HepG2 (cell line): ENCODE measurements around the gene ZNF383. TPM values are rescaled to one million over a fixed set of nuclear protein-coding genes. Genes with fewer than 3 reads are reported as not detected.
A peak's percentile ranks its signal among the peaks of the same experiment; 100 is the strongest.

Experiments
- ADNP ChIP-seq: sonication (generic); formaldehyde crosslinking; IDR thresholded peaks from 2 replicates; pipeline ENCODE4 v1.4.0; 2020; ENCODE audit warnings: missing genetic modification reagents
- AHR ChIP-seq: IDR thresholded peaks from 2 replicates; pipeline ENCODE4 v1.6.1; 2018; ENCODE audit warnings: missing genetic modification reagents, missing compliant biosample characterization
- DPF2 ChIP-seq: sonication (generic); formaldehyde crosslinking; IDR thresholded peaks from 2 replicates; pipeline ENCODE4 v1.4.0; 2020; ENCODE audit warnings: mild to moderate bottlenecking, low read depth, missing genetic modification reagents, borderline replicate concordance
- HMGXB3 ChIP-seq: sonication (generic); formaldehyde crosslinking; IDR thresholded peaks from 2 replicates; pipeline ENCODE4 v1.4.0; 2020; ENCODE audit warnings: missing genetic modification reagents, borderline replicate concordance
- KDM5A ChIP-seq: fragments of 200-600 bp; sonication (generic); IDR thresholded peaks from 2 replicates; pipeline ENCODE4 v1.7.0; 2018; ENCODE audit warnings: antibody characterized with exemption, mild to moderate bottlenecking, low read length, borderline replicate concordance
- MATR3 ChIP-seq: sonication (generic); formaldehyde crosslinking; IDR thresholded peaks from 2 replicates; pipeline ENCODE4 v1.4.0; 2020; ENCODE audit warnings: missing genetic modification reagents
- TIGD3 ChIP-seq: sonication (generic); formaldehyde crosslinking; IDR thresholded peaks from 2 replicates; pipeline ENCODE4 v1.5.1; 2020; ENCODE audit warnings: mild to moderate bottlenecking, missing genetic modification reagents, borderline replicate concordance
- ZBTB40 ChIP-seq, 2 experiments: fragments of 450-650 bp in 1 of 2; sonication (generic) in 1 of 2; formaldehyde crosslinking in 1 of 2; IDR thresholded peaks; 2 replicates each; pipeline versions ENCODE4 v1.6.1 to v1.8.0; 2016 to 2022; ENCODE audit warnings: antibody characterized with exemption in 1 of 2, mild to moderate bottlenecking in 1 of 2, missing genetic modification reagents in 1 of 2
- ZFP90 ChIP-seq: sonication (generic); formaldehyde crosslinking; IDR thresholded peaks from 2 replicates; pipeline ENCODE4 v1.8.0; 2022; ENCODE audit warnings: missing genetic modification reagents, mild to moderate bottlenecking, inconsistent platforms, borderline replicate concordance
- ZNF597 ChIP-seq: sonication (generic); formaldehyde crosslinking; IDR thresholded peaks from 2 replicates; pipeline ENCODE4 v1.5.0; 2020; ENCODE audit warnings: missing genetic modification reagents
- ZZZ3 ChIP-seq: sonication (generic); formaldehyde crosslinking; IDR thresholded peaks from 2 replicates; pipeline ENCODE4 v1.4.0; 2020; ENCODE audit warnings: missing genetic modification reagents, mild to moderate bottlenecking, borderline replicate concordance
- polyA plus RNA-seq, 8 experiments: library from polyadenylated mRNA; depleted of rRNA in 3 of 8; stranded (reverse) in 7 of 8; unstranded in 1 of 8; fragments of >200 nt; fragmentation: Illumina TruSeq in 4 of 8; extraction: Trizol in 4 of 8; gene quantifications; 2 replicates each; pipeline versions ENCODE4 v1.2.1 to v1.2.3, GENCODE V29; 2011 to 2016; ENCODE audit warnings: low read depth in 4 of 8, missing spikeins in 1 of 8, mixed read lengths in 1 of 8; ENCODE audit not compliant: insufficient read depth in 1 of 8
- total RNA-seq, 5 experiments: library from RNA; depleted of rRNA; stranded (reverse); fragments of >200 nt; fragmentation: Illumina TruSeq; extraction: Trizol; gene quantifications; 2 replicates each; pipeline ENCODE4 v1.2.3, GENCODE V29; 2016; ENCODE audit warnings: low read depth in 1 of 5

The ZNF383 gene
- total and polyA plus RNA-seq, 2 of the 13 experiments (the other 11 are each of a cell fraction or from before 2014, with no cell fraction given): 2.6 to 4.1 TPM

GRCh38 chr19:37217775-37218591, at the start of gene ZNF383 (continued):
- TF ChIP-seq ZBTB40 (IDR thresholded peaks at IDR 0.05) (no peak), ZBTB40 (CRISPR knock-in tag; IDR thresholded peaks at IDR 0.05) (peak; percentile 80; the same call in 1 of the 2 replicates), TIGD3 (CRISPR knock-in tag) (0 out of 2 replicates have a peak, but pooled peaks have one; percentile 69), KDM5A (peak; percentile 98), DPF2 (CRISPR knock-in tag) (no peak), ZFP90 (CRISPR knock-in tag) (no peak), ADNP (CRISPR knock-in tag) (no peak), ZZZ3 (CRISPR knock-in tag) (peak; percentile 63; the same call in 1 of the 2 replicates), AHR (CRISPR knock-in tag) (no peak), MATR3 (no peak), ZNF597 (CRISPR knock-in tag) (no peak), HMGXB3 (CRISPR knock-in tag) (peak; percentile 69; the same call in 1 of the 2 replicates)
